ENCODE data around the gene SLC7A6.

Gene SLC7A6

GRCh38 chr16:68264128-68265077, at the start of gene SLC7A6:
TSS of gene SLC7A6 (plus strand) at chr16:68264526. CDS start at chr16:68274727, 10,201 bp downstream.
- DNase-seq, result peak; percentile 89

- no peak for DNase-seq
These were observed 49.6 kb upstream of the SLC7A6 start for GRCh38 chr16:68214726-68215125.

- no peak for DNase-seq
These were observed 49.0 kb upstream of the SLC7A6 start for GRCh38 chr16:68215302-68215701.

- no peak for DNase-seq
These were observed 48.1 kb upstream of the SLC7A6 start for GRCh38 chr16:68216240-68216639.

GRCh38 chr16:68217506-68217905, 46.8 kb upstream of the SLC7A6 start:
- DNase-seq, result no peak

GRCh38 chr16:68219725-68220351, 44.5 kb upstream of the SLC7A6 start:
- DNase-seq, result no peak

GRCh38 chr16:68223072-68223471, 41.3 kb upstream of the SLC7A6 start:
- no peak for DNase-seq

- DNase-seq, result no peak
These were observed 38.2 kb upstream of the SLC7A6 start for GRCh38 chr16:68226116-68226515.

- no peak for DNase-seq
These were observed 37.0 kb upstream of the SLC7A6 start for GRCh38 chr16:68227183-68227793.

GRCh38 chr16:68227850-68228553, 36.3 kb upstream of the SLC7A6 start:
- DNase-seq, result no peak

GRCh38 chr16:68228652-68229051, 35.7 kb upstream of the SLC7A6 start:
- no peak for DNase-seq

GRCh38 chr16:68229431-68230175, 34.7 kb upstream of the SLC7A6 start:
- peak; percentile 49 for DNase-seq

GRCh38 chr16:68230176-68230571, 34.2 kb upstream of the SLC7A6 start:
- DNase-seq, result no peak

- DNase-seq, result no peak
These were observed 33.4 kb upstream of the SLC7A6 start for GRCh38 chr16:68230956-68231355.

GRCh38 chr16:68231384-68232136, 32.8 kb upstream of the SLC7A6 start:
- no peak for DNase-seq

- no peak for DNase-seq
These were observed 32.0 kb upstream of the SLC7A6 start for GRCh38 chr16:68232335-68232734.

- DNase-seq, result no peak
These were observed 31.1 kb upstream of the SLC7A6 start for GRCh38 chr16:68233085-68233834.

- DNase-seq, result no peak
These were observed 30.5 kb upstream of the SLC7A6 start for GRCh38 chr16:68233835-68234187.

GRCh38 chr16:68234188-68235107, 29.9 kb upstream of the SLC7A6 start:
- peak; percentile 85 for DNase-seq

All from RPMI8226 (cell line).